Right atrium auricular region (tissue), 2 donors: Measurements from ENCODE around the gene PPIB. TPM values are rescaled to one million over a fixed set of nuclear protein-coding genes. Genes with fewer than 3 reads are reported as not detected.
"Not testable (repeated sequence)": the region's sequence is repeated elsewhere in the genome, so short reads cannot be mapped to it uniquely, and the experiment has no call there.

Experiments
- DNase-seq: peaks from one replicate; pipeline ENCODE4 v3.0.0-alpha.2; 2019; ENCODE audit warnings: low spot score
- H3K27ac ChIP-seq, 2 donors: fragments of 200-600 bp; sonication (generic); 1 replicate in 1 of 2; 2 replicates in 1 of 2; pipeline ENCODE4 v1.5.1; 2016 to 2019
- H3K27me3 ChIP-seq, 2 donors: fragments of 200-600 bp; sonication (generic); one replicate each; pipeline versions ENCODE4 v1.5.1 to v1.6.0; 2017 to 2019
- H3K36me3 ChIP-seq: fragments of 200-600 bp; sonication (generic); one replicate; pipeline ENCODE4 v1.5.1; 2016
- H3K4me1 ChIP-seq, 2 donors: fragments of 200-600 bp; sonication (generic); one replicate each; pipeline versions ENCODE4 v1.5.1 to v1.6.0; 2017 to 2019
- H3K4me3 ChIP-seq, 2 donors: fragments of 200-600 bp; sonication (generic); 1 replicate in 1 of 2; 2 replicates in 1 of 2; pipeline ENCODE4 v1.5.1; 2017 to 2019; ENCODE audit warnings: mild to moderate bottlenecking in 1 of 2, moderate library complexity in 1 of 2
- H3K9me3 ChIP-seq, 2 donors: fragments of 200-600 bp; sonication (generic); one replicate each; pipeline ENCODE4 v1.5.1; 2019
- CTCF ChIP-seq, 2 donors: fragments of 200-600 bp; sonication (generic); IDR thresholded peaks; one replicate each; pipeline ENCODE4 v1.5.1; 2019; ENCODE audit warnings: antibody characterized with exemption in 2 of 2
- total RNA-seq, 2 donors: library from RNA; depleted of rRNA; stranded (reverse); fragments of >200 nt; gene quantifications; one replicate each; pipeline ENCODE4 v1.1.0, GENCODE V29; 2016

PPIB gene
- total RNA-seq, 2 donors from 2014 or later: 139 to 189 TPM

DNA sequence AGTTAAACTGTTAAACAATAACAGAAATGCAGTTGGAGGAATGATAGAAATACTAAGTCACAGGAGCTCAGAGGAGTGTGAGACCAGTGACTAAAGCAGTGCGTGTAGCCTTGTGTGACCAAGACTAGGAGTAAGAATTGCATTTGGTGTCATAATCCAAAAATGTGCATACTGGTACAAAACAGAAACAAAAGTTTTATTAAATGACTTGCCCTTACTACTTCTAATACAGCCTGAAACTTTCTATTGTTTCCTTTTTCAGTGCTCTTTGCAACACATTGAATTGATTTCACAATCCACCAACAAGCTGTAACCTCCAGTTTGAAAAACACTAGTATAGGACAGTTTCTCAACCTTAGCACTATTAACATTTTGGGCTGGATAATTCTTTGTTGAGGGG lies 49.9 kb downstream of the PPIB start:
- no peak for DNase-seq

DNA sequence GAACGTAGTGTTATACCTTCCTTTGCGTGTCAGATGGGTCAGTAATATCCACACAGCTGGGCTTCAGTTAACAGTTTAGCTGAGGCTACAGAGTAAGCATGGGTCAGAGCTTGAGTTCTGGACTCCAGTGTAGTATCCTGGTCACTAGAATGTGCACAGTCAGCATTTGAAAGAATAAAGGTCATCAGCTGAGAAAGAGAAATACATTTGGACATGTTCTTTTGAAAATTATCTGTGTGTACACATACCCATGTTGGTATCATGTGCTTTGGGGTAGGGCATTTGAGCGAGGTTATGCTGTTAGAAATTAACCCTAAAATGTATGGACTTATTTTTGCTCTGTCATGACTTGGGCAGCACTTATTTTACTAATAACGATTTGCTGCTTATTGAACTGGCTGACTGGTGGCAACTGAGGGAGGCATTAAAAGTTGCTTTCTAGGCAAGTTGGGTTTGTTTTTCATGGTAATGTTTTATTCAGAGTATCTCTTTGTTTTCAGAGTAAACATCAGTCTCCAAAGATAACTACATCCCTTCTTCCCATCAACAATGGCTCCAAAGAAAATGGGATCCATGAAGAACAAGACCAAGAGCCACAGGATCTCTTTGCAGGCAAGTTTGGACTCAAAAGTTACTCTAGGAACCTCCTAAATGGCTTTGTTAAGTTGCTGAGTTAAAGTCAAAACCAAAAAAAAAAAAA lies 50.6 kb downstream of the PPIB start:
- Histone ChIP-seq H3K9me3 (no peaks in the 10 kb centered on the region), H3K27ac (no peak overlapping the region), H3K4me3 (no peak overlapping the region), H3K4me1 (peaks cover 0 to 47% of the 10 kb centered on the region in 2 donors), H3K36me3 (peaks cover 44% of the 10 kb centered on the region), H3K27me3 (no peaks in the 10 kb centered on the region)
- DNase-seq: no peak
- TF ChIP-seq CTCF (IDR thresholded peaks at IDR 0.05): no peak

More for the DNA sequence above, 49.9 kb downstream of the PPIB start:
- no peak for TF ChIP-seq CTCF (IDR thresholded peaks at IDR 0.05)
- H3K27me3 ChIP-seq: no peaks in the 10 kb centered on the region
- no peaks in the 10 kb centered on the region for H3K9me3 ChIP-seq
- peaks cover 0 to 46% of the 10 kb centered on the region in 2 donors for H3K4me1 ChIP-seq
- no peak overlapping the region for H3K4me3 ChIP-seq
- peaks cover 50% of the 10 kb centered on the region for H3K36me3 ChIP-seq
- no peak overlapping the region for H3K27ac ChIP-seq

DNA sequence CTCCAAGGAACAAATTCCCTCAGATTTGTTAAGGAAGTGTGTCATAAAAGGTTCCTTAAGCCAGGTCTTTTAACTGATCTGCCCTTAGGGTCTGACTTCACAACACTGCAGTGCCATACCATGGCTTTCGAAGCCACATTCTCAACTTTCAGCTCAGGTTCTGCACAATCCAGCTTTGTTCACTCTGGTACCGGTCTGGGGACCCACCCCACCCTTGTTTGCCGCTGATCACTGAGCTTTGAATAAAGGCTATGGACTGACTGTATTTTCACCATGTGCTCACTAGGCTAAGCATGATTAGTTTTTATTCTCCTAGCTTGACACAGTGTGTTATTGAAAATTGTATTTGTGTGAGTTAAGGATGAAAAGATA lies 51.2 kb downstream of the PPIB start:
- Histone ChIP-seq H3K36me3 (peaks cover 38% of the 10 kb centered on the region), H3K4me1 (peaks cover 0 to 53% of the 10 kb centered on the region in 2 donors), H3K9me3 (no peaks in the 10 kb centered on the region), H3K27ac (no peak overlapping the region), H3K27me3 (no peaks in the 10 kb centered on the region), H3K4me3 (no peak overlapping the region)
- DNase-seq: no peak
- TF ChIP-seq CTCF (IDR thresholded peaks at IDR 0.05): no peak

DNA sequence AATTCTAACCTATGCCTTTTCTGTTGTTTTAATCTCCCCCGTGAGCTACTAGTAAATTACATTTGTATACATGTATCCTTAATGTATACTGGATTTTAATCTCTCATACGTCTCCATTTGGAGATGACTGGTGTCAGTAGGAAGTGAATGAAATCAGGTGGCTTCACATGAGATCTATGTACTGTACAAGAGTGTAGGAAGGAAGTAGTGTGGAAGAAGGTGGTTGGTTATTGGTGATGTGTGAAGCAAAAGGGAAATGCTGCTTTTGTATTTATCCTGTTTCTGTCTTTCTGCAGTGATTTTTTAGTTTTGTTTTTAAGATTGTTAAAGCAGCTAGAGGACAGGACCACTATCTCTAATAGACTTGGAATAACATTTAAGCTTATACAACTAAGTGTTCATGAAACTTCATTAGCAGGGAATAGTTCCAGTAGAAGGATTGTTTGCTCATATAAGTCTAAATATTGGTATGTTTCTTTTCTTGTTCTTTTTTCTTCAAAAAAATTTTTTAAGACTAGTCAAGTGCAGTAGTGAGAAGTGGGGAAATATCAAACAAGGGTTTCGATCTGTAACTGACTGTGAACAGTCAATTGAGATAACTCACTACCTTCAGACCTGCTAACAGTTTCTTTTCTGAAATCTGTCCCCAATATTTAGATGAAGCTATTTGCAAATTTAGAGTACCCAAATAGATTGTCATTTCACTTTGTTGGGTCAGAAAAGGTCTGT lies 51.7 kb downstream of the PPIB start:
- H3K4me3 ChIP-seq: no peak overlapping the region
- H3K36me3 ChIP-seq: peaks cover 34% of the 10 kb centered on the region
- H3K9me3 ChIP-seq: no peaks in the 10 kb centered on the region
- TF ChIP-seq CTCF (IDR thresholded peaks at IDR 0.05): no peak
- no peaks in the 10 kb centered on the region for H3K27me3 ChIP-seq
- DNase-seq: no peak
- no peak overlapping the region for H3K27ac ChIP-seq
- H3K4me1 ChIP-seq: peaks cover 0 to 58% of the 10 kb centered on the region in 2 donors

DNA sequence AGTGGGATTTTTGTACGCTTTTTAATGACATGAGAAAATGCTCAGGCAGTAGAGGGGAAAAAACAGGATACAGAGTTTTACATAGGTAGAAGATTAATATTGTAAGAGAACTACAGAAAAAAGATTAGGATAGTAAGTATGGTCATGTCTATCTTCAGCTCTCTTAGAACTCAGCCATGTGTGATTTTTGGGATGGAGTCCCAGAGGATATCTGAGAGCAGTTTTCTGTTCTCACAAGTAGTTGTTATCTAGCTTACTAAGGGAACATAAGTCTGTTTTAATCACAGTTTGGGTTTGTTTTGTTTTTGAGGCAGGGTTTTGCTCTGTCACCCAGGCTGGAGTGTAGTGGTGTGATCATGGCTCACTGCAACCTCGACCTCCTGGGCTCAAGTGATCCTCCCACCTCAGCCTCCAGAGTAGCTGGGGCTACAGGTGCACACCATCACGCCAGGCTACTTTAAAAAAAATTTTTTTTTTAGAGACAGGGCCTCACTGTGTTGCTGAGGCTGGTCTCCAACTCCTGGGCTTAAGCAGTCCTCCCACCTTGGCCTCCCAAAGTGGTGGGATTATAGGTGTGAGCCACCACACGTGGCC lies 52.6 kb downstream of the PPIB start:
- H3K9me3 ChIP-seq, H3K27me3 ChIP-seq, H3K4me3 ChIP-seq, DNase-seq: not testable (repeated sequence)
- H3K27ac ChIP-seq: peak overlapping the region; percentile 4 to 17
- H3K4me1 ChIP-seq: peaks cover 0 to 67% of the 10 kb centered on the region in 2 donors
- H3K36me3 ChIP-seq: peaks cover 25% of the 10 kb centered on the region

GRCh38 chr15:64107337-64107736 lies 55.5 kb downstream of the PPIB start:
- Histone ChIP-seq H3K4me1 (peaks cover 0 to 63% of the 10 kb centered on the region in 2 donors), H3K4me3 (no peak overlapping the region), H3K27ac (no peak overlapping the region), H3K9me3 (no peaks in the 10 kb centered on the region), H3K36me3 (no peaks in the 10 kb centered on the region), H3K27me3 (no peaks in the 10 kb centered on the region)
- TF ChIP-seq CTCF (IDR thresholded peaks at IDR 0.05): no peak
- DNase-seq: no peak
